Mucosa of descending colon (tissue), 3 donors: ENCODE results near the gene TADA1. TPM values are rescaled to one million over a fixed set of nuclear protein-coding genes. Genes with fewer than 3 reads are reported as not detected.
A peak's percentile ranks its signal among the peaks of the same experiment; 100 is the strongest.

Experiments used
- ATAC-seq: fragments of 200-7000 bp; cut with Tn5 transposase; one replicate; pipeline ENCODE4 v1.9.1; 2020; ENCODE audit warnings: mild to moderate bottlenecking, moderate library complexity
- DNase-seq, 3 donors: peaks; one replicate each; pipeline ENCODE4 v3.0.0-alpha.2; 2020
- H3K36me3 ChIP-seq: fragments of 200-600 bp; one replicate; pipeline ENCODE4 v1.8.0; 2021; ENCODE audit warnings: low read depth, mild to moderate bottlenecking
- H3K4me1 ChIP-seq: fragments of 200-600 bp; one replicate; pipeline ENCODE4 v1.8.0; 2021; ENCODE audit warnings: low read depth, mild to moderate bottlenecking
- H3K4me3 ChIP-seq: fragments of 200-600 bp; one replicate; pipeline ENCODE4 v1.8.0; 2021; ENCODE audit warnings: mild to moderate bottlenecking
- H3K9me3 ChIP-seq: fragments of 200-600 bp; one replicate; pipeline ENCODE4 v1.8.0; 2021; ENCODE audit warnings: mild to moderate bottlenecking
- CTCF ChIP-seq: fragments of 200-600 bp; IDR thresholded peaks from one replicate; pipeline ENCODE4 v1.8.0; 2022; ENCODE audit warnings: antibody characterized with exemption, mild to moderate bottlenecking
- intact Hi-C, 2 donors: fragments of 100-400 bp; cut with DNase I in 1 of 2; cut with micrococcal nuclease in 1 of 2; formaldehyde crosslinking; loops; one replicate each; pipeline versions ENCODE4 v1.11.0 to v1.11.1; 2022; cut with DNase I, micrococcal nuclease
- long read RNA-seq, 2 donors: library from polyadenylated mRNA; unstranded; transcript quantifications; one replicate each; pipeline ENCODE4 v2.0.0, GENCODE V29; 2019 to 2021
- total RNA-seq, 3 donors: library from RNA; stranded (reverse); fragmentation: NEBNext Ultra II Directional in 2 of 3; extraction: Animal tissue kit (Norgen Biotek cat#: 25700) in 2 of 3; gene quantifications; one replicate each; pipeline versions ENCODE4 v1.2.1 to v1.2.4, GENCODE V29; 2021 to 2023
- donor health status: DM: no; HTN: no; CAD: no; lungs with moderate emphysema.
- donor health status: DM: no; HTN: no; CAD: no.
- donor health status: DM: no; HTN: yes; CAD: no.

The TADA1 gene
- total RNA-seq, result 10 to 100 TPM in 2 of 3 donors, 1 to 10 TPM in 1; 9.5 to 12.4 (median 10.1) TPM
- long read RNA-seq, donor 1, transcript TADA1-201 (8 exons, 2,159 nt), result major isoform, 24 of 25 reads
- long read RNA-seq, donor 1, partial matches to known transcripts, result 0 of 25 reads
- long read RNA-seq, donor 1, other reads (novel, unspliced or antisense), result 1 of 25 reads
- long read RNA-seq, donor 2, transcript TADA1-201 (8 exons, 2,159 nt), result major isoform, 5 of 5 reads
- long read RNA-seq, donor 2, partial matches to known transcripts, result 0 of 5 reads
- long read RNA-seq, donor 2, other reads (novel, unspliced or antisense), result 0 of 5 reads

- H3K4me1 ChIP-seq, result peaks cover 15% of the 10 kb centered on the region
- no peaks in the 10 kb centered on the region for H3K36me3 ChIP-seq
- no peak for TF ChIP-seq CTCF
- DNase-seq (peak; percentile 98 to 100 (median 99)), ATAC-seq (peak; percentile 95)
- H3K4me3 ChIP-seq, result peak within 1 kb of the TSS; percentile 58
- intact Hi-C loops, result no loop called here
- no peaks in the 10 kb centered on the region for H3K9me3 ChIP-seq
Measured at GRCh38 chr1:166875734-166876539, at the start of gene TADA1. TSS of gene TADA1 (minus strand) at chr1:166876264. CDS start at chr1:166876233, 31 bp downstream.

- peaks cover 7% of the 10 kb centered on the region for H3K4me1 ChIP-seq
- H3K9me3 ChIP-seq, result no peaks in the 10 kb centered on the region
- intact Hi-C loops, result no loop called here
- no peak overlapping the region for H3K4me3 ChIP-seq
- ATAC-seq (peak; percentile 62), DNase-seq (peak in 1 of 3 donors; percentile 37)
- H3K36me3 ChIP-seq, result no peaks in the 10 kb centered on the region
- TF ChIP-seq CTCF, result no peak
Measured at GRCh38 chr1:166924823-166925541, 48.9 kb upstream of the TADA1 start.

GRCh38 chr1:166920561-166921475 is 44.8 kb upstream of the TADA1 start:
- Histone ChIP-seq H3K36me3 (no peaks in the 10 kb centered on the region), H3K9me3 (no peaks in the 10 kb centered on the region), H3K4me1 (peaks cover 7% of the 10 kb centered on the region), H3K4me3 (no peak overlapping the region)
- no peak for TF ChIP-seq CTCF
- ATAC-seq (peak; percentile 78), DNase-seq (peak in 2 of 3 donors; percentile 23 to 54)
- intact Hi-C loops, result no loop called here

- Histone ChIP-seq H3K4me3 (no peak overlapping the region), H3K4me1 (peaks cover 7% of the 10 kb centered on the region), H3K9me3 (no peaks in the 10 kb centered on the region), H3K36me3 (no peaks in the 10 kb centered on the region)
- no peak for DNase-seq
- no peak for ATAC-seq
- no peak for TF ChIP-seq CTCF
- intact Hi-C loops, result no loop called here
Measured at GRCh38 chr1:166918956-166919316, 42.9 kb upstream of the TADA1 start.
